Inflammatory macrophage (primary cell): ENCODE results near the gene CEP19.

Source experiments
- DNase-seq, 2 donors: peaks; one replicate each; pipeline ENCODE4 v3.0.0-alpha.2; 2020 to 2022

The CEP19 gene

GRCh38 chr3:196662711-196663571 is 49.1 kb downstream of the CEP19 start:
- no peak for DNase-seq

GRCh38 chr3:196662033-196662432 is 50.0 kb downstream of the CEP19 start:
- DNase-seq = no peak

GRCh38 chr3:196661400-196661799 is 50.6 kb downstream of the CEP19 start:
- DNase-seq = no peak

GRCh38 chr3:196660381-196661166 is 51.5 kb downstream of the CEP19 start:
- no peak for DNase-seq

DNA sequence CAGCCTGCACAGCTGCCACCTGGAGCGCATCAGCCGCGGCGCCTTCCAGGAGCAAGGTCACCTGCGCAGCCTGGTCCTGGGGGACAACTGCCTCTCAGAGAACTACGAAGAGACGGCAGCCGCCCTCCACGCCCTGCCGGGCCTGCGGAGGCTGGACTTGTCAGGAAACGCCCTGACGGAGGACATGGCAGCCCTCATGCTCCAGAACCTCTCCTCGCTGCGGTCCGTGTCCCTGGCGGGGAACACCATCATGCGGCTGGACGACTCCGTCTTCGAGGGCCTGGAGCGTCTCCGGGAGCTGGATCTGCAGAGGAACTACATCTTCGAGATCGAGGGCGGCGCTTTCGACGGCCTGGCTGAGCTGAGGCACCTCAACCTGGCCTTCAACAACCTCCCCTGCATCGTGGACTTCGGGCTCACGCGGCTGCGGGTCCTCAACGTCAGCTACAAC is 52.1 kb downstream of the CEP19 start:
- DNase-seq = no peak
